K562 treated with DMSO at 1 percent for 4 hours (cell line): Measurements from ENCODE around the gene RTN4RL2. TPM values are rescaled to one million over a fixed set of nuclear protein-coding genes. Genes with fewer than 3 reads are reported as not detected.

Experiments
- total RNA-seq: library from RNA; unstranded; fragments of 300-600 nt; gene quantifications from 2 replicates; pipeline ENCODE4 v1.2.3, GENCODE V29; 2022; ENCODE audit not compliant: insufficient read depth

RTN4RL2 gene
- total RNA-seq: 5.8 TPM in 2 replicates

DNA sequence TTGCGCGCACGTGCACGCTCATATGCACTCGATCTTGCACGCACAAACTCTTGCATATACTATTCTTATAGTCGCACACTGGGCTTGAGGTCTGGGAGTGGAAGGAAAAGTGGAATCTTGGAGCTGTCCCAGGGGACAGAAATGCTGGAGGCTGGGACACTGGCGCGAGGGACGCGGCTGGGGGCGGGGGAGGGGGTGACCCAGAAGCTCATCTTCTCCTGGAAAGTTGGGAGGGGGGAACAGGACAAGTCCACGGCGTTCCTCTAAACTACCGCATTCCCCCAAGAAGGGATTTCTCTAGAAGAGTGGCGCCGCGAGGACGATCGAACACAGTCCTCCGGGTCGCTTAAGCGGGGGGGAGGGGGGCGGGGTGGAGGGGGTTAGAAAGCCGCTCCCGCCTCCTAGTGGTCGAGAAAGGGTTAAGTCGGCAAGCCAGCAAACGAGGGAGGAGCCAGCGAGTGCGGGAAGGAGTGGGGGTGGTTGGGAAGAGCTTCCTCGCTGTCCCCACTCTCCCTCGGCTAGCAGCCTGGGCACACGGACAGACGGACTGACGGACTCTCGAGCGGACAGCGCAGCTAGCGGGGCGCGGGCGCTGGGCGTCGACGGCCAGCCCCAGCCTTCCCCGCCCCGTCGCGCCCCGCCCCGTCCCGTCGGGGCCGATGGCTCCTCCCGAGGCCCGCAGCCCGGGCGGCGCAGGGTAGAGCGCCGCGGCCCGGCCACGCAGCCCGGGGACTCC, at the start of gene RTN4RL2:
Gene RTN4RL2 (plus strand): TSS at position 507 of the 736 bp plus-strand sequence. CDS start 338 bp downstream, outside the sequence.

DNA sequence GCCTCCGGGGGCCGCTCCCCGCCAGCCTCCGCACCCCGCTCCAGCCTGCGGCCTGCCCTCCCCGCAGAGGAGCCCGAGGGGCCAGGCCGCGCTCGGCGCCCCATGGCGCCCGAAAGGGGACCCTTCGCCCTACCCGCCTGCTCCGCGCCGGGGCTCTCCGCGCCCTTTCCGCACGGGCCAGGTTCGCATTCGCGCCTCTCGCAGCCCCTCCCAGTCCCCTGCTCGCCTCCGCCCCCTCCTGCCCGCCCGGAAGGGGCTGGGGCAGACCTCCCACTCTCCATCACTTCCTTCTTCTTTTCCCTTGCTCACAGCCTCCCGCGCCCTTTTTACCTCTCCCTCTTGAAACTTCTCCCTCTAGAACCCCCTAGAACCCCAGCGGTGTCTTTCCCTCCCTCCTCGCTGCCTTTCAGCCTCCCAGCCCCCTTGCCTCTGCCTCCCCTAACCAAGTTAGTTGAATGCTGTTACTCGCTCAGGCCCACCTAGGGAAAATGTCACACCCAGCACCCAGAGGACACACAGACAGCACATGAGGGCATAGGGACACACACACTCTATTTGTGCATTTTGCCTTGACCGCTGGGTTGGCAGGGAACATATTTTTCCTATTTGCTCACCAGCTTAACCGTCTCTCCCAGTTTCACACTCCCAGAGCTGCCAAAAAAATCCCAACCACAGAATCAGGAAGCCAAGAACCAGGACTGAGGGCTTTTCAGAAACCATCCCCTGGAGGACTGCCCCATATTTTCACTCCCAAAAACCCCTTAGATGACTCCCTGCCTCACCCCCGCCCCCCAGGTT, 33.2 kb upstream of the RTN4RL2 start, which contains the start of gene SLC43A3:
Gene SLC43A3 (minus strand): TSS at position 193 of the 798 bp plus-strand sequence. CDS start 949 bp downstream, outside the sequence.

DNA sequence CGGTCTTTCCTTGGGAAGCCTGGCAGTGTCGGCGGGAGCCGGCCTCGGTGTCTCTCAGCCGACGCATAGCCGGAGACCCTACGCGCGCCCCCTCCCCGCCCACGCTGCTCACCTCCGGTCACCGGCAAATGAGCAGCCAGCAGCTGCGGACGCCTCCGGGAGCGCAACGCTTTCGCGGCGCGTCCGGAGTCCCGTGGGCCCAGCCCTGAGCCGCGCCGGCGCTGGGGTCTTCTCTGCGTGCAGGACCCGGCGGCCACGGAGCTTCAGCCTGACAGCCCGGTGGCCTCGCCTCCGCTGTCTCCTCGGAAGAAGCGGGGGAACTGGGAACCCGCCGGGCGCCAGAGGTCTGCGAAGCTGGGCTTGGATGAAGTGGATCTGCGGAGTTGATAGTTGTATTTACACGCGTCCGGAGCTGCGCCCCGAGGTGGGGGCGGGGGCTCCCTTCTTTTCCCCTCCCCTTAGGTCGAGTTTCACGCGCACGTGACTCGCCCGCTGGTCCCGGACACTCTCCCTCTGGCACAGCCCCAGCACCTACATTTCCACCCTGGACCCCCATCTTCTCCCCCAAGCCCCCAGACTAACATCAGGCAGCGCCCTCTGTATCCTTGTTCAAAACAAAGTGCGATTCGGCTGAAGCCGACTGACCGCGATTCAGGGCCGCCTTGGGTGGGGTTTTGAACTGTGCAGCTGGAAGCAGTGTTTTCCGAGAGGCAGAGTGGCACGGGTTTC, 55.2 kb downstream of the RTN4RL2 start, which contains the start of gene SLC43A1:
Gene SLC43A1 (minus strand): TSS at position 371 of the 729 bp plus-strand sequence. CDS start 1,591 bp downstream, outside the sequence.

Other genes starting within 250 kb of the RTN4RL2 start
- 0.33 and 0.67 TPM in 2 replicates for gene APLNR, start 223.3 kb upstream of the RTN4RL2 start, total RNA-seq
- gene TNKS1BP1, start 135.6 kb upstream of the RTN4RL2 start, total RNA-seq: 22.2 and 31.1 TPM in 2 replicates
- gene SSRP1, start 124.6 kb upstream of the RTN4RL2 start, total RNA-seq: 166 and 177 TPM in 2 replicates
- not detected in 2 replicates for gene P2RX3, start 122.2 kb upstream of the RTN4RL2 start, total RNA-seq
- not detected in 2 replicates for gene PRG3, start 79.4 kb upstream of the RTN4RL2 start, total RNA-seq
- 33.0 and 59.3 TPM in 2 replicates for gene PRG2, start 69.9 kb upstream of the RTN4RL2 start, total RNA-seq
- 82.6 and 138 TPM in 2 replicates for gene SLC43A3, start 33.4 kb upstream of the RTN4RL2 start, total RNA-seq
- 95.1 and 105 TPM in 2 replicates for gene SLC43A1, start 55.2 kb downstream of the RTN4RL2 start, total RNA-seq
- 24.9 and 45.6 TPM in 2 replicates for gene TIMM10, start 70.2 kb downstream of the RTN4RL2 start, total RNA-seq
- gene SMTNL1, start 77.1 kb downstream of the RTN4RL2 start, total RNA-seq: 0.80 TPM in 1 of 2 replicates, not detected in the other
- 95.6 and 107 TPM in 2 replicates for gene UBE2L6, start 107.1 kb downstream of the RTN4RL2 start, total RNA-seq
- gene SERPING1, start 137.2 kb downstream of the RTN4RL2 start, total RNA-seq: 1.6 TPM in 1 of 2 replicates, not detected in the other
- gene YPEL4, start 189.4 kb downstream of the RTN4RL2 start, total RNA-seq: 1.6 and 2.7 TPM in 2 replicates
- gene CLP1, start 197.2 kb downstream of the RTN4RL2 start, total RNA-seq: 23.3 and 24.1 TPM in 2 replicates
- 30.9 and 32.6 TPM in 2 replicates for gene ZDHHC5, start 207.6 kb downstream of the RTN4RL2 start, total RNA-seq